ENCODE results near the gene GAPVD1. TPM values are rescaled to one million over a fixed set of nuclear protein-coding genes. Genes with fewer than 3 reads are reported as not detected.

Gene GAPVD1
- total RNA-seq, 1 experiment from 2014 or later: 30.5 TPM

DNA sequence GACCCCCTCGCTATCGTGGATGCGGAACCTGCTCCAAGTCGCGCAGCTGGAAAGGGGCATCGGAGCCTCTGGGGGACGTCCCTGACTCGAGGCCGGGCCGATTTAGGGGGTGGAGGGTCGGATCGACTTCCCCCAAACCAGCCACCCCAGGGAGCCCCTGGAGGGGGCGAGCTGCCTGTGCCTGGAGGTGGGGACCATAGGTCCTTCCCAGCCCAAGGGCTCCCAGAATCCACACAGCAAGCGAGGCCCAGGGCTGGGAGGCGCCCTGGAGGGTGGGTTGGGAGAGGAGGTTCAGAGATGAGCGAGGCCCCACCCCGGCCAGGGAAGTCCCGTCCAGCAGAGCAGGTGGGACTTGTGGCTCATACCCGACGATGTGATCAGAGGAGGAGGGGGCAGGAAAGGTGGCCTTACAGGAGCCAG, 147.6 kb downstream of the GAPVD1 start:
- H3K36me3 ChIP-seq (ENCODE audit: low read depth, low read length): no peaks in the 10 kb centered on the region
- POLR2A ChIA-PET (ENCODE audit: unreplicated experiment): no interaction called here
- H3K27me3 ChIP-seq (ENCODE audit: low read length): no peaks in the 10 kb centered on the region
- no peaks in the 10 kb centered on the region for H3K79me2 ChIP-seq (ENCODE audit: low read length)
- no peak for DNase-seq
- ATAC-seq: no peak
- peaks cover 8% of the 10 kb centered on the region for H3K4me1 ChIP-seq (ENCODE audit: insufficient read depth, low read length)
- BruUV-seq (replicated peaks): no TSS peak
- no peak overlapping the region for H3K27ac ChIP-seq (ENCODE audit: low read length)
- intact Hi-C loops (cut with micrococcal nuclease): loop anchor here (10.0 kb wide), 1 partner anchor 816 kb away; no protein-coding TSS in a partner anchor
- no peaks in the 10 kb centered on the region for H3K9me2 ChIP-seq (replicated peaks; ENCODE audit: low read length)
- H3K4me3 ChIP-seq (ENCODE audit: low read length): no peak overlapping the region
- H3K4me2 ChIP-seq (ENCODE audit: low read length): no peak overlapping the region
- H3F3A ChIP-seq (ENCODE audit: low read length, unreplicated experiment): no peaks in the 10 kb centered on the region
- H2AFZ ChIP-seq (ENCODE audit: low read length): no peak overlapping the region
- TF ChIP-seq, protein P1, sequence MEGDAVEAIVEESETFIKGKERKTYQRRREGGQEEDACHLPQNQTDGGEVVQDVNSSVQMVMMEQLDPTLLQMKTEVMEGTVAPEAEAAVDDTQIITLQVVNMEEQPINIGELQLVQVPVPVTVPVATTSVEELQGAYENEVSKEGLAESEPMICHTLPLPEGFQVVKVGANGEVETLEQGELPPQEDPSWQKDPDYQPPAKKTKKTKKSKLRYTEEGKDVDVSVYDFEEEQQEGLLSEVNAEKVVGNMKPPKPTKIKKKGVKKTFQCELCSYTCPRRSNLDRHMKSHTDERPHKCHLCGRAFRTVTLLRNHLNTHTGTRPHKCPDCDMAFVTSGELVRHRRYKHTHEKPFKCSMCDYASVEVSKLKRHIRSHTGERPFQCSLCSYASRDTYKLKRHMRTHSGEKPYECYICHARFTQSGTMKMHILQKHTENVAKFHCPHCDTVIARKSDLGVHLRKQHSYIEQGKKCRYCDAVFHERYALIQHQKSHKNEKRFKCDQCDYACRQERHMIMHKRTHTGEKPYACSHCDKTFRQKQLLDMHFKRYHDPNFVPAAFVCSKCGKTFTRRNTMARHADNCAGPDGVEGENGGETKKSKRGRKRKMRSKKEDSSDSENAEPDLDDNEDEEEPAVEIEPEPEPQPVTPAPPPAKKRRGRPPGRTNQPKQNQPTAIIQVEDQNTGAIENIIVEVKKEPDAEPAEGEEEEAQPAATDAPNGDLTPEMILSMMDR (conservative IDR thresholded peaks at IDR 0.05; ENCODE audit: low read depth, low read length): no peak
- TF ChIP-seq EZH2phosphoT487 (IDR thresholded peaks at IDR 0.05; ENCODE audit: borderline replicate concordance, low read length) (no peak), EZH2 (IDR thresholded peaks at IDR 0.05; ENCODE audit: low read length, unreplicated experiment) (no peak)
- H3K9me3 ChIP-seq (ENCODE audit: low read length): no peaks in the 10 kb centered on the region
- H3K9ac ChIP-seq (ENCODE audit: low read length): no peak overlapping the region
- CTCF ChIA-PET: no interaction called here
- H4K20me1 ChIP-seq (ENCODE audit: low read length): no peaks in the 10 kb centered on the region

GRCh38 chr9:125409637-125410521, 148.3 kb downstream of the GAPVD1 start:
- H3K79me2 ChIP-seq (ENCODE audit: low read length): no peaks in the 10 kb centered on the region
- peaks cover 8% of the 10 kb centered on the region for H3K4me1 ChIP-seq (ENCODE audit: insufficient read depth, low read length)
- no peak overlapping the region for H2AFZ ChIP-seq (ENCODE audit: low read length)
- H3K9me2 ChIP-seq (replicated peaks; ENCODE audit: low read length): no peaks in the 10 kb centered on the region
- no peaks in the 10 kb centered on the region for H3K9me3 ChIP-seq (ENCODE audit: low read length)
- H3K4me2 ChIP-seq (ENCODE audit: low read length): no peak overlapping the region
- no peak overlapping the region for H3K27ac ChIP-seq (ENCODE audit: low read length)
- H3K27me3 ChIP-seq (ENCODE audit: low read length): no peaks in the 10 kb centered on the region
- POLR2A ChIA-PET (ENCODE audit: unreplicated experiment): no interaction called here
- no peak overlapping the region for H3K4me3 ChIP-seq (ENCODE audit: low read length)
- ATAC-seq (no peak), DNase-seq (peak; percentile 36)
- TF ChIP-seq EZH2phosphoT487 (IDR thresholded peaks at IDR 0.05; ENCODE audit: borderline replicate concordance, low read length) (no peak), EZH2 (IDR thresholded peaks at IDR 0.05; ENCODE audit: low read length, unreplicated experiment) (no peak)
- TF ChIP-seq, protein P1 (conservative IDR thresholded peaks at IDR 0.05; ENCODE audit: low read depth, low read length): no peak
- CTCF ChIA-PET: no interaction called here
- no TSS peak for BruUV-seq (replicated peaks)
- intact Hi-C loops (cut with micrococcal nuclease): loop anchor here (10.0 kb wide), 1 partner anchor 815 kb away; no protein-coding TSS in a partner anchor
- no peak overlapping the region for H3K9ac ChIP-seq (ENCODE audit: low read length)
- no peaks in the 10 kb centered on the region for H3K36me3 ChIP-seq (ENCODE audit: low read depth, low read length)
- no peaks in the 10 kb centered on the region for H3F3A ChIP-seq (ENCODE audit: low read length, unreplicated experiment)
- no peaks in the 10 kb centered on the region for H4K20me1 ChIP-seq (ENCODE audit: low read length)

DNA sequence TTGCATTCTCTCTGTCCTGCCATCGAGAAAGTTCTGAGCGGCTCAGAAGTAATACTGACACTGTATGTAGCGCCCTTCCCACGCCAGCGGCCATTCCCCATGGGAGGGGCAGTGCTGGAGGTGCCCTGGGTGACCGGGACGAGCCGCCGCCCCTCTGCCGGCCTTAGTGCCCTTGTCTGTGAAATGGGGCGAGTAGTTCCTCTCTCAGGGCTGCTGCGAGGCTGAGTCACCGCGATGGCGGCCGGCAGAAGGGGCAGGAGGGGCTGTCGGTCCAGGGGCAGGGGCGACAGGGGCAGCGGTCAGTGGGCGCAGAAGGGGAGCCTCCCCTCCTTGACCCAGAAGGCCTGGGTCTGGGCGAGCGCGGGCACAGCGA, 148.9 kb downstream of the GAPVD1 start:
- intact Hi-C loops (cut with micrococcal nuclease): no loop called here
- Histone ChIP-seq H3K4me2 (ENCODE audit: low read length) (no peak overlapping the region), H3K27me3 (ENCODE audit: low read length) (no peaks in the 10 kb centered on the region), H3K36me3 (ENCODE audit: low read depth, low read length) (no peaks in the 10 kb centered on the region), H3F3A (ENCODE audit: low read length, unreplicated experiment) (no peaks in the 10 kb centered on the region), H2AFZ (ENCODE audit: low read length) (no peak overlapping the region), H3K9me2 (replicated peaks; ENCODE audit: low read length) (no peaks in the 10 kb centered on the region), H3K27ac (ENCODE audit: low read length) (no peak overlapping the region), H3K4me3 (ENCODE audit: low read length) (no peak overlapping the region), H3K9me3 (ENCODE audit: low read length) (no peaks in the 10 kb centered on the region), H3K4me1 (ENCODE audit: insufficient read depth, low read length) (peaks cover 8% of the 10 kb centered on the region), H4K20me1 (ENCODE audit: low read length) (no peaks in the 10 kb centered on the region), H3K9ac (ENCODE audit: low read length) (no peak overlapping the region), H3K79me2 (ENCODE audit: low read length) (no peaks in the 10 kb centered on the region)
- POLR2A ChIA-PET (ENCODE audit: unreplicated experiment): no interaction called here
- no peak for TF ChIP-seq EZH2phosphoT487 (IDR thresholded peaks at IDR 0.05; ENCODE audit: borderline replicate concordance, low read length)
- no peak for TF ChIP-seq EZH2 (IDR thresholded peaks at IDR 0.05; ENCODE audit: low read length, unreplicated experiment)
- TF ChIP-seq, protein P1 (conservative IDR thresholded peaks at IDR 0.05; ENCODE audit: low read depth, low read length): no peak
- DNase-seq: no peak
- ATAC-seq: no peak
- BruUV-seq (replicated peaks): no TSS peak
- CTCF ChIA-PET: no interaction called here

All from PC-3 (cell line).